ENCODE measurements around the gene LRRC66.

LRRC66 gene

GRCh38 chr4:52016981-52017380 lies 3.2 kb downstream of the LRRC66 start:
- no peak for TF ChIP-seq CTCF (IDR thresholded peaks at IDR 0.05; ENCODE audit: extremely low read depth, insufficient read depth, missing control alignments)
- in situ Hi-C loops (cut with MboI; ENCODE audit: low pct_unique_long_range_greater_than_20kb, low sequenced_read_pairs, unreplicated experiment): no loop called here
- no peak for DNase-seq (ENCODE audit: low spot score)

DNA sequence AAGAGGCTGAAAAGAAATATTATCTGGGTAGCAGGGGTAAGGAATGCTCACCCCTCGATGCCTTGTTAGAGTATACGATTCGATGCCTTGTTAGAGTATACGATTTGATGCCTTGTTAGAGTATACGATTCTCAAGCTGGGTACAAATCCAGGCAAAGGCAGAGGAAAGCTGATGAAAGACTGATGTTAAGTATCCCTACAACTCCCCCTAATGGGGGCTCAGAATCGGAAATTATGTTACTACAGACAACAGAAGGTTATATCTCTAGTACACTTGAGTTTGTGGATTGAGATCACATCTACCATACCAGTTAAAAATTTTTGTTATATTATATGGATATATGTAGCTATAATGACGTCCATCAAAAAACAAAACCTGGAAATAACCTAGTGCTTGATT lies 4.8 kb downstream of the LRRC66 start:
- DNase-seq (ENCODE audit: low spot score): no peak
- TF ChIP-seq CTCF (IDR thresholded peaks at IDR 0.05; ENCODE audit: extremely low read depth, insufficient read depth, missing control alignments): no peak
- in situ Hi-C loops (cut with MboI; ENCODE audit: low pct_unique_long_range_greater_than_20kb, low sequenced_read_pairs, unreplicated experiment): no loop called here

DNA sequence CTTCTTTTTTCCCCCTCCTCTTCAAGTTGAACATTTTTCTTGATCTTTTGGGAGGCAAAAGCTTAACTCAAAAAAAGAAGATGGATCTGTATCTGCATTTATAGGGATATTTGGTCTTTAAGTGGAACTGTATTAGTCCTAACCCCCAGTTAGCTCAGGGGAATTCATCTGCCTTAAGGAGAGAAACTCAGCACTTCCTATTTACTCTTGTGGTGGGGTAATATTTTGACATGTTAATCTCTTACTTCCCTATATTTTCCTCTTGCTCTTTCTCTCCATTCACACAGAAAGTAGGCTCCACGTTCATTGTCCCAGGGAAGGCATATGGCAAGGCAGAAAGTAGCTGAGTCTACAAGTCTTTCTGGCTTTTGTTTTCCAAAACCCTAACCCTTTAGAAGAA lies 5.3 kb downstream of the LRRC66 start:
- no peak for TF ChIP-seq CTCF (IDR thresholded peaks at IDR 0.05; ENCODE audit: extremely low read depth, insufficient read depth, missing control alignments)
- no peak for DNase-seq (ENCODE audit: low spot score)
- in situ Hi-C loops (cut with MboI; ENCODE audit: low pct_unique_long_range_greater_than_20kb, low sequenced_read_pairs, unreplicated experiment): no loop called here

- TF ChIP-seq CTCF (IDR thresholded peaks at IDR 0.05; ENCODE audit: extremely low read depth, insufficient read depth, missing control alignments): no peak
- in situ Hi-C loops (cut with MboI; ENCODE audit: low pct_unique_long_range_greater_than_20kb, low sequenced_read_pairs, unreplicated experiment): no loop called here
- no peak for DNase-seq (ENCODE audit: low spot score)
Observed at GRCh38 chr4:52012651-52013050, 7.5 kb downstream of the LRRC66 start.

DNA sequence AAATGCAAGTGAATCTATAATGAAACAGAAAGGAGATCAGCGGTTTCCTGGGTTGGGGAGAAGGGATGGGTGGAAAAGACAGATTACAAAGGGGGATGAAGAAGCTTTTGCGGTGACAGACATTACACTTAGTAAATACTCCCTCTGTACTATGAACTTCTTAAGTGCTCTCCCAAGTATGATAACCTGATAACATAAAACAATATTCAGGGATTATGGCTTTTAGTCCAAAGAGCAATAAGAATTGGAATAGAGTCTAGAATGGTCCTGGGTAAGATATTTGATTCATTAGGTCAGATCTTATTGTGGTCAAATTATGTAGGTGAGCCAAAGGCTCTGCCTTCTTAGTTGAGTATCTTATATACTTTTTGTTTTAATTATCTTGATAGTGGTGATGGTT lies 9.2 kb downstream of the LRRC66 start:
- in situ Hi-C loops (cut with MboI; ENCODE audit: low pct_unique_long_range_greater_than_20kb, low sequenced_read_pairs, unreplicated experiment): no loop called here

GRCh38 chr4:52006887-52007286 lies 13.3 kb downstream of the LRRC66 start:
- no peak for TF ChIP-seq CTCF (IDR thresholded peaks at IDR 0.05; ENCODE audit: extremely low read depth, insufficient read depth, missing control alignments)

More for the DNA sequence above, 9.2 kb downstream of the LRRC66 start:
- no peak for DNase-seq (ENCODE audit: low spot score)
- no peak for TF ChIP-seq CTCF (IDR thresholded peaks at IDR 0.05; ENCODE audit: extremely low read depth, insufficient read depth, missing control alignments)

More at GRCh38 chr4:52006887-52007286, 13.3 kb downstream of the LRRC66 start:
- in situ Hi-C loops (cut with MboI; ENCODE audit: low pct_unique_long_range_greater_than_20kb, low sequenced_read_pairs, unreplicated experiment): no loop called here
- DNase-seq (ENCODE audit: low spot score): no peak
